Vagina (tissue), 2 donors: ENCODE results near the gene PHACTR3.

Experiments
- POLR2A ChIP-seq, 2 donors: fragments of 450-650 bp; IDR thresholded peaks; one replicate each; pipeline ENCODE4 v1.6.1; 2017; ENCODE audit warnings: antibody characterized with exemption in 2 of 2, mild to moderate bottlenecking in 2 of 2, moderate library complexity in 2 of 2
- TF ChIP-seq, protein P1 (sequence below), 3 experiments: fragments of 450-650 bp in 2 of 3; fragments of 200-600 bp in 1 of 3; sonication (generic) in 1 of 3; IDR thresholded peaks; one replicate each; pipeline ENCODE4 v1.5.1; 2017 to 2019; ENCODE audit warnings: antibody characterized with exemption in 3 of 3, mild to moderate bottlenecking in 2 of 3, moderate library complexity in 2 of 3

DNA sequence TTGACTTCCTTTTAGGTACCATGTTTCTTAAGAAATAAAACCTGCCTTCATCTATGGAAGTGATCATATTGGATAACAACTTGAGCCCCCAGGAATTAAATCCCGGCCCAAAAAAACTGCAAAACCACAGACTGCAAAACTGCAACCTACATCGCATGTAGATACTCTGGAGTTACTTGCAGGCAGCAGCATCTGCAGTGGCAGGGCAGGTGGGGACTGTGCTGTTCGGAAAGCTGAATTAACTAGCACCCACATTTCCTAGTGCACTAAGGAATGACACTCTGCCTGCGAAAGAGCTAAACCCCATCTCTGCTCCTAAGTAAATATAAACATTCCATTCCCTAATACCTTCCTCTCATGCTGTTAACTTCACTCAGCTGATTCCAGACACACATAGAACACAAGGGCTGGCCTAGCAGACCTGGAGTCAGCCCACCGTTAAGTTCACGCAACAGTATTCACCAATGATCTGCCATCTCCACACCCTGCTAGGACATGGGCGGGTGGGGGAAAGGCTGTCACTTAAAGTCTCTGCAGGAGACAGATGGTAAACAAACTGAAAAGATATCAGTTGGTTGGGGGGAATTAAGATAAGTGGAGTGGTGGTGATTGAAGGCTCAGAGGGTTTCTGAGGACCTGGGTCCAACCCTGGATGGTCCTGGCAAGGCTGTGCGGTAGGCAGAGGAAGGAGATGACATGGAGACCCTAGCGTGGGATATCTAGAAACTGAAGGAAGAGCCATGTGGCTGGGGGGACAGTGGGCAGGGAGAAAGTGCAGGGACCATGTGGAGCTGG, 200.7 kb downstream of the PHACTR3 start:
- TF ChIP-seq, protein P1, sequence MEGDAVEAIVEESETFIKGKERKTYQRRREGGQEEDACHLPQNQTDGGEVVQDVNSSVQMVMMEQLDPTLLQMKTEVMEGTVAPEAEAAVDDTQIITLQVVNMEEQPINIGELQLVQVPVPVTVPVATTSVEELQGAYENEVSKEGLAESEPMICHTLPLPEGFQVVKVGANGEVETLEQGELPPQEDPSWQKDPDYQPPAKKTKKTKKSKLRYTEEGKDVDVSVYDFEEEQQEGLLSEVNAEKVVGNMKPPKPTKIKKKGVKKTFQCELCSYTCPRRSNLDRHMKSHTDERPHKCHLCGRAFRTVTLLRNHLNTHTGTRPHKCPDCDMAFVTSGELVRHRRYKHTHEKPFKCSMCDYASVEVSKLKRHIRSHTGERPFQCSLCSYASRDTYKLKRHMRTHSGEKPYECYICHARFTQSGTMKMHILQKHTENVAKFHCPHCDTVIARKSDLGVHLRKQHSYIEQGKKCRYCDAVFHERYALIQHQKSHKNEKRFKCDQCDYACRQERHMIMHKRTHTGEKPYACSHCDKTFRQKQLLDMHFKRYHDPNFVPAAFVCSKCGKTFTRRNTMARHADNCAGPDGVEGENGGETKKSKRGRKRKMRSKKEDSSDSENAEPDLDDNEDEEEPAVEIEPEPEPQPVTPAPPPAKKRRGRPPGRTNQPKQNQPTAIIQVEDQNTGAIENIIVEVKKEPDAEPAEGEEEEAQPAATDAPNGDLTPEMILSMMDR (IDR thresholded peaks at IDR 0.05): no peak
- no peak for TF ChIP-seq POLR2A (IDR thresholded peaks at IDR 0.05)
